ENCODE measurements around the gene TMPRSS15. TPM values are rescaled to one million over a fixed set of nuclear protein-coding genes. Genes with fewer than 3 reads are reported as not detected.

Gene TMPRSS15
- total RNA-seq, 4 donors from 2014 or later = not detected

DNA sequence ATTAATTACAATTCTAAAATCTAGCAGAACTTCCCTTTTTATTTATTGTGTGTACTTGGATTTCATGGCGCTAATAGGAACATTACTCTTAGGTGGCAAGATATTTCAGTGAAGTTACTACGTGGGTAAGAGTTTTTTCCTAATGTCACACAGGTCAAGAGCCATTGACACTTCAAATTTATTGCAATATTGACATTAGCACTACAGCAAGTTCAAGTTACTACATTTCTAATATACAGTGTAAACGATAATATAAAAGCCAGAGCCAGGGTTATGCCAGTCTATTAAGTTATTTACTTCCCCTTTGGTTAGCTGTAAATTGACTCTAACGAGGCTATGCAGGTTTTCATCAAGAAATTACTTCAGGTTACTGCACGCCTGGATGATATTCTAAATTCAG, 129.2 kb downstream of the TMPRSS15 start:
- Histone ChIP-seq H3K27ac (no peak overlapping the region), H3K4me3 (no peak overlapping the region), H3K36me3 (no peaks in the 10 kb centered on the region), H3K4me1 (no peaks in the 10 kb centered on the region), H3K9me3 (no peaks in the 10 kb centered on the region), H3K27me3 (no peaks in the 10 kb centered on the region)
- DNase-seq (ENCODE audit: low spot score in 2 of 2) = no peak
- whole genome bisulfite sequencing = 79% methylated on average over 5 of the region's 5 CpGs
- TF ChIP-seq POLR2AphosphoS5 (IDR thresholded peaks at IDR 0.05) = no peak
- TF ChIP-seq POLR2A (IDR thresholded peaks at IDR 0.05) = no peak
- TF ChIP-seq, protein P1, sequence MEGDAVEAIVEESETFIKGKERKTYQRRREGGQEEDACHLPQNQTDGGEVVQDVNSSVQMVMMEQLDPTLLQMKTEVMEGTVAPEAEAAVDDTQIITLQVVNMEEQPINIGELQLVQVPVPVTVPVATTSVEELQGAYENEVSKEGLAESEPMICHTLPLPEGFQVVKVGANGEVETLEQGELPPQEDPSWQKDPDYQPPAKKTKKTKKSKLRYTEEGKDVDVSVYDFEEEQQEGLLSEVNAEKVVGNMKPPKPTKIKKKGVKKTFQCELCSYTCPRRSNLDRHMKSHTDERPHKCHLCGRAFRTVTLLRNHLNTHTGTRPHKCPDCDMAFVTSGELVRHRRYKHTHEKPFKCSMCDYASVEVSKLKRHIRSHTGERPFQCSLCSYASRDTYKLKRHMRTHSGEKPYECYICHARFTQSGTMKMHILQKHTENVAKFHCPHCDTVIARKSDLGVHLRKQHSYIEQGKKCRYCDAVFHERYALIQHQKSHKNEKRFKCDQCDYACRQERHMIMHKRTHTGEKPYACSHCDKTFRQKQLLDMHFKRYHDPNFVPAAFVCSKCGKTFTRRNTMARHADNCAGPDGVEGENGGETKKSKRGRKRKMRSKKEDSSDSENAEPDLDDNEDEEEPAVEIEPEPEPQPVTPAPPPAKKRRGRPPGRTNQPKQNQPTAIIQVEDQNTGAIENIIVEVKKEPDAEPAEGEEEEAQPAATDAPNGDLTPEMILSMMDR (IDR thresholded peaks at IDR 0.05) = no peak
- TF ChIP-seq EP300 (IDR thresholded peaks at IDR 0.05) = no peak

DNA sequence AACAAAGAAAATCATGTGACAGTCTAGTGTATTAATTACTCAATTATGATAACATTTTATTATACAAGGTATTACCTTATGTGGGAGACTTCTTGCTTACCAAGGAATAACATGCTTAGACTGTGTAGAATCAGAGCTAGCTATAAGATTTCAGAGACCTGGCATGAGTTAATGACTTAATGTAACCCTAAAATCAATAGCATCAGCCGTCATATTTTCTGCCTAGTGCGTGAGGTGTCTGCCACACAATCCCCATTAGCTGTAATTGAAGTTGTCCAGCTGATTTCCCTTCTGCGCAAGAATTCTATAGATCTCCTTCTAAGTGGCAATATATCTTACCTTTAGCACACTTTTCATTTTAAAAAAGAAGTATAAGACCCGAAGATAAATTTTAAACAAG, 130.2 kb downstream of the TMPRSS15 start:
- no peaks in the 10 kb centered on the region for H3K27me3 ChIP-seq
- TF ChIP-seq POLR2A (IDR thresholded peaks at IDR 0.05) = no peak
- TF ChIP-seq, protein P1 (IDR thresholded peaks at IDR 0.05) = no peak
- TF ChIP-seq EP300 (IDR thresholded peaks at IDR 0.05) = no peak
- TF ChIP-seq POLR2AphosphoS5 (IDR thresholded peaks at IDR 0.05) = no peak
- H3K4me3 ChIP-seq = no peak overlapping the region
- DNase-seq (ENCODE audit: low spot score in 2 of 2) = no peak
- no peaks in the 10 kb centered on the region for H3K9me3 ChIP-seq
- no peaks in the 10 kb centered on the region for H3K36me3 ChIP-seq
- WGBS = 90% methylated on average over 4 of the region's 4 CpGs
- H3K4me1 ChIP-seq = no peaks in the 10 kb centered on the region
- H3K27ac ChIP-seq = no peak overlapping the region

DNA sequence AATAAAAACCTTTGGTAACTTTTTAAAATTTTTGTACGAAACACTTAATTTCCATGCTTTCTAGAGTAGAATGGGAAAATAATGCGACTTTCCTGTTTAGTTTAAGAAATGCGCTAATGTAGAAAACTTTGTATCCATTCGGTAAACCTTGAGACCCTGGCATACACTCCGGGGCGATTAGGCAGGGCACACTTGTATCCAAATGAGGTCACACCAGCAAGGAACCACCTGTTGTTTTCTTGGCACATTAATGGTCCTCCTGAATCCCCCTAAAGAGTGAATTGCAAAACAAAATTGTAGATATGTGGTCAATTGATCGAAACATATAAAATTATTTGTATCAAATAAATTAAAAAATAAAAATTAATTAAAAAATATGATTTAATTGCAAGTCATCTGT, 133.7 kb downstream of the TMPRSS15 start:
- no peaks in the 10 kb centered on the region for H3K4me1 ChIP-seq
- DNase-seq (ENCODE audit: low spot score in 2 of 2) = no peak
- H3K9me3 ChIP-seq = no peaks in the 10 kb centered on the region
- TF ChIP-seq, protein P1 (IDR thresholded peaks at IDR 0.05) = no peak
- no peak for TF ChIP-seq EP300 (IDR thresholded peaks at IDR 0.05)
- TF ChIP-seq POLR2A (IDR thresholded peaks at IDR 0.05) = no peak
- no peak for TF ChIP-seq POLR2AphosphoS5 (IDR thresholded peaks at IDR 0.05)
- H3K27me3 ChIP-seq = no peaks in the 10 kb centered on the region
- H3K27ac ChIP-seq = no peak overlapping the region
- H3K4me3 ChIP-seq = no peak overlapping the region
- no peaks in the 10 kb centered on the region for H3K36me3 ChIP-seq
- WGBS = 92% methylated on average over 7 of the region's 7 CpGs

DNA sequence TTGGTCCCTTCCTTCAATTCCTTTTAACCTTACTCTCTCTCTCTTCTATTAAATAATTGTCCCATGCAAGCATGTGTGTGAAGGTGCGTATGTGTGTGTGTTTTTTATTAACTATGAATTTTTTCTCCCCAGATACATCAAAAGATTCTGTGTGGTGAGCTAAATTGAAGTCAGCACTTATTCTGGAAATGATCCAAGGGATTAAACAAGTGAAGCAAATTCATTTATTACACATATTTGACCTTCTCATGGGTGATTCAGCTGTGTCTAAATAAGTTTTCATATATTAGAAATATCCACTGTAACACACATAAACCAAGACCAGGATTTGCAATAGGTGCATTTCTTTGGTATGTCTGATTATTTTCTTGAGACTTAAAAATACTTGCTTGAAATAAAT, 134.7 kb downstream of the TMPRSS15 start:
- Histone ChIP-seq H3K4me3 (no peak overlapping the region), H3K27ac (no peak overlapping the region), H3K4me1 (no peaks in the 10 kb centered on the region), H3K9me3 (no peaks in the 10 kb centered on the region), H3K27me3 (no peaks in the 10 kb centered on the region), H3K36me3 (no peaks in the 10 kb centered on the region)
- WGBS = 79% methylated on average over 1 of the region's 1 CpG
- no peak for DNase-seq (ENCODE audit: low spot score in 2 of 2)
- TF ChIP-seq POLR2A (IDR thresholded peaks at IDR 0.05) (no peak), EP300 (IDR thresholded peaks at IDR 0.05) (no peak), POLR2AphosphoS5 (IDR thresholded peaks at IDR 0.05) (no peak)
- TF ChIP-seq, protein P1 (IDR thresholded peaks at IDR 0.05) = no peak

DNA sequence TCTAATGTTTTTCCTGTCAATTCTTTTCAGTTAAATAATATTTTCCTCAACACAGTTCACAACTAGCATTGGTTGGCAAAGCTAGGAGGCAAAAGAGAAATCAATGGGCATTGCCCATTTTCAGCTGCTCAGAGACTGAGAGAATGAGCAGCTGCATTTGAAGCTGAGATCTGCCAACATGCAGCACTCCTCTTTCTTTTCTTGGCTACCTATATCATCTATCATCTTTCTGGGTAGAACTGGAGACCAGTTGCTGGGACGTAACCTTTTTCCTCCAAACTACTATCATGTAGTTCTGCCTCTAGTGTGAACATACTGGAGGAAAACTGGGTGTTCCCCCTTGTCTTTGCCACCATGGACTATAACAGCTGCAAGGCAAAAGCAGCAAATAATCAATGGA, 136.1 kb downstream of the TMPRSS15 start:
- DNase-seq (ENCODE audit: low spot score in 2 of 2) = no peak
- TF ChIP-seq, protein P1 (IDR thresholded peaks at IDR 0.05) = no peak
- TF ChIP-seq EP300 (IDR thresholded peaks at IDR 0.05) (no peak), POLR2A (IDR thresholded peaks at IDR 0.05) (no peak), POLR2AphosphoS5 (IDR thresholded peaks at IDR 0.05) (no peak)
- WGBS = 92% methylated on average over 1 of the region's 1 CpG
- Histone ChIP-seq H3K9me3 (no peaks in the 10 kb centered on the region), H3K27me3 (no peaks in the 10 kb centered on the region), H3K4me3 (no peak overlapping the region), H3K27ac (no peak overlapping the region), H3K36me3 (no peaks in the 10 kb centered on the region), H3K4me1 (no peaks in the 10 kb centered on the region)
